Choroid plexus epithelial cell (primary cell): ENCODE results near the gene AGPAT3.
A peak's percentile ranks its signal among the peaks of the same experiment; 100 is the strongest.

Experiments
- DNase-seq: peaks from one replicate; pipeline ENCODE4 v3.0.0-alpha.2; 2010; ENCODE audit warnings: low read depth
- H3K4me3 ChIP-seq: 2 replicates; pipeline ENCODE4 v1.5.1; 2011; ENCODE audit warnings: low read depth, mild to moderate bottlenecking, control low read depth, low read length, moderate library complexity
- CTCF ChIP-seq: conservative IDR thresholded peaks from 2 replicates; pipeline ENCODE4 v1.5.1; 2011; ENCODE audit warnings: low read depth, mild to moderate bottlenecking, control low read depth, inconsistent platforms, low read length, moderate library complexity

Gene AGPAT3

GRCh38 chr21:43907751-43908150, 42.7 kb downstream of the AGPAT3 start:
- no peak overlapping the region for H3K4me3 ChIP-seq
- no peak for DNase-seq
- no peak for TF ChIP-seq CTCF

GRCh38 chr21:43908167-43908566, 43.1 kb downstream of the AGPAT3 start:
- TF ChIP-seq CTCF = no peak
- no peak overlapping the region for H3K4me3 ChIP-seq
- no peak for DNase-seq

- no peak overlapping the region for H3K4me3 ChIP-seq
- no peak for TF ChIP-seq CTCF
- DNase-seq = no peak
Observed at GRCh38 chr21:43909741-43910400, 44.8 kb downstream of the AGPAT3 start.

- TF ChIP-seq CTCF = no peak
Observed at GRCh38 chr21:43910460-43910859, 45.4 kb downstream of the AGPAT3 start.

GRCh38 chr21:43911015-43911934, 46.3 kb downstream of the AGPAT3 start:
- DNase-seq = peak; percentile 42
- H3K4me3 ChIP-seq = no peak overlapping the region
- no peak for TF ChIP-seq CTCF

More at GRCh38 chr21:43910460-43910859, 45.4 kb downstream of the AGPAT3 start:
- no peak overlapping the region for H3K4me3 ChIP-seq
- DNase-seq = no peak

GRCh38 chr21:43911935-43912487, 47.0 kb downstream of the AGPAT3 start:
- no peak for DNase-seq
- TF ChIP-seq CTCF = no peak
- no peak overlapping the region for H3K4me3 ChIP-seq
